ENCODE results near the gene KLHDC1.
"Not testable (repeated sequence)": the region's sequence is repeated elsewhere in the genome, so short reads cannot be mapped to it uniquely, and the experiment has no call there.

Gene KLHDC1

GRCh38 chr14:49692811-49693734 is at the start of gene KLHDC1:
Gene KLHDC1 (plus strand): TSS chr14:49693120. CDS start chr14:49693195, 75 bp downstream.
- peak; percentile 82 for DNase-seq (ENCODE audit: low spot score)

GRCh38 chr14:49653508-49653907 is 39.4 kb upstream of the KLHDC1 start:
- DNase-seq (ENCODE audit: low spot score): no peak

GRCh38 chr14:49654511-49654910 is 38.4 kb upstream of the KLHDC1 start:
- no peak for DNase-seq (ENCODE audit: low spot score)

- DNase-seq (ENCODE audit: low spot score): not testable (repeated sequence)
Observed at GRCh38 chr14:49657500-49657899, 35.4 kb upstream of the KLHDC1 start.

- DNase-seq (ENCODE audit: low spot score): no peak
Observed at GRCh38 chr14:49659526-49660455, 33.1 kb upstream of the KLHDC1 start.

- DNase-seq (ENCODE audit: low spot score): no peak
Observed at GRCh38 chr14:49670475-49670874, 22.4 kb upstream of the KLHDC1 start.

GRCh38 chr14:49673586-49673985 is 19.3 kb upstream of the KLHDC1 start:
- DNase-seq (ENCODE audit: low spot score): no peak

GRCh38 chr14:49677643-49678042 is 15.3 kb upstream of the KLHDC1 start:
- DNase-seq (ENCODE audit: low spot score): no peak

GRCh38 chr14:49679271-49679670 is 13.6 kb upstream of the KLHDC1 start:
- no peak for DNase-seq (ENCODE audit: low spot score)

GRCh38 chr14:49686425-49686824 is 6.5 kb upstream of the KLHDC1 start:
- DNase-seq (ENCODE audit: low spot score): no peak

GRCh38 chr14:49687942-49688700 is 4.8 kb upstream of the KLHDC1 start, which contains the start of gene POLE2:
Gene POLE2 (minus strand): TSS chr14:49688214. CDS start chr14:49688203, 11 bp downstream.
- DNase-seq (ENCODE audit: low spot score): peak; percentile 70

GRCh38 chr14:49688701-49689030 is 4.3 kb upstream of the KLHDC1 start:
- no peak for DNase-seq (ENCODE audit: low spot score)

GRCh38 chr14:49691031-49691430 is 1.9 kb upstream of the KLHDC1 start:
- DNase-seq (ENCODE audit: low spot score): no peak

GRCh38 chr14:49692193-49692757 is 645 bp upstream of the KLHDC1 start:
- DNase-seq (ENCODE audit: low spot score): no peak

- DNase-seq (ENCODE audit: low spot score): not testable (repeated sequence)
Observed at GRCh38 chr14:49693735-49694124, 810 bp downstream of the KLHDC1 start.

- DNase-seq (ENCODE audit: low spot score): no peak
Observed at GRCh38 chr14:49702725-49703124, 9.8 kb downstream of the KLHDC1 start.

GRCh38 chr14:49703965-49704364 is 11.0 kb downstream of the KLHDC1 start:
- no peak for DNase-seq (ENCODE audit: low spot score)

- not testable (repeated sequence) for DNase-seq (ENCODE audit: low spot score)
Observed at GRCh38 chr14:49704471-49704870, 11.6 kb downstream of the KLHDC1 start.

GRCh38 chr14:49710993-49711392 is 18.1 kb downstream of the KLHDC1 start:
- not testable (repeated sequence) for DNase-seq (ENCODE audit: low spot score)

GRCh38 chr14:49720744-49721143 is 27.8 kb downstream of the KLHDC1 start:
- DNase-seq (ENCODE audit: low spot score): no peak

- not testable (repeated sequence) for DNase-seq (ENCODE audit: low spot score)
Observed at GRCh38 chr14:49721733-49722435, 29.0 kb downstream of the KLHDC1 start.

All from CD4-positive, alpha-beta T cell treated with Interleukin-2 at 100 ng/mL for 4 hours (primary cell).